ENCODE data around the gene MKI67.
"Not testable (repeated sequence)": the region's sequence is repeated elsewhere in the genome, so short reads cannot be mapped to it uniquely, and the experiment has no call there.

The MKI67 gene

DNA sequence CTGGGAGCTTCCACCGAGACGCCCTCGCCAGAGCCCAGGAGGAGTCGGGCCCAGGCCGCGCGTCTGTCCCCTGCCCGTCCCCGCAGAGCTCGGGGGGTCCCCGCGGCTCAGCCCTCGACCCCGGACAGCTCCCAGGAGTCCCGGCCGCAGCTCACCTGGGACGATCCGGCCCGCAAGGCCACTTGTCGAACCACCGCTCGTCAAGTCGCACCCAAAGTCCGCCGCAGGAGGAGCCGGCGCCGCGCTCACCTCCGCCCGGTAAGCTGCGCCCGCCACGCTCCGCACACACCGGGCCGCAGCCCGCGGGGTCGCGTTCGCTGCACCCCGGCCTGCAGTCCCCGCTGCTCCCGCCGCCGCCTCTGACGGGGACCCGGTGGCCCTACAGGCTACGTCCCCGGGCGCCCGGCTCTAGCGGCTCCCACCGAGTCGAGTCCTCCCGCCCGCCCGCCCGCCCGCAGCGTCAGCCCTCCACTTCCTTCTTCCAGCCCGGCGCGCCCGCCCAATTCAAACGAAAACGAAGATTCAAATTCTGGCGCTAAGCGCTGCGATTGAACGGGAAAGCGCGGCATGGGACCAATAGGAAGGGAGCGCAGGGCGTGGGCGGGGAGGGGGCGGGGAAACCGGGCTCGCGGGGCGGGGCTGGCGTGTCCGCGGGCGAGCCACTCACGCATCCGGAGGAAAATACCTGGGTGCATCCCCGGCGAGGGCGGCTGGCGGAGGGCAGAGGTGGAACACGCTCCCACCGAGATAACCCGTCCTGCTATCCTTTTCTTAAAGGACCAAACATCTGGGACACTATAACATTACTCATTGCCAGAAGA is at the start of gene MKI67:
Gene MKI67 (minus strand): TSS at position 480 of the 821 bp plus-strand sequence. CDS start 756 bp downstream, outside the sequence.
- peak; percentile 79 for DNase-seq

DNA sequence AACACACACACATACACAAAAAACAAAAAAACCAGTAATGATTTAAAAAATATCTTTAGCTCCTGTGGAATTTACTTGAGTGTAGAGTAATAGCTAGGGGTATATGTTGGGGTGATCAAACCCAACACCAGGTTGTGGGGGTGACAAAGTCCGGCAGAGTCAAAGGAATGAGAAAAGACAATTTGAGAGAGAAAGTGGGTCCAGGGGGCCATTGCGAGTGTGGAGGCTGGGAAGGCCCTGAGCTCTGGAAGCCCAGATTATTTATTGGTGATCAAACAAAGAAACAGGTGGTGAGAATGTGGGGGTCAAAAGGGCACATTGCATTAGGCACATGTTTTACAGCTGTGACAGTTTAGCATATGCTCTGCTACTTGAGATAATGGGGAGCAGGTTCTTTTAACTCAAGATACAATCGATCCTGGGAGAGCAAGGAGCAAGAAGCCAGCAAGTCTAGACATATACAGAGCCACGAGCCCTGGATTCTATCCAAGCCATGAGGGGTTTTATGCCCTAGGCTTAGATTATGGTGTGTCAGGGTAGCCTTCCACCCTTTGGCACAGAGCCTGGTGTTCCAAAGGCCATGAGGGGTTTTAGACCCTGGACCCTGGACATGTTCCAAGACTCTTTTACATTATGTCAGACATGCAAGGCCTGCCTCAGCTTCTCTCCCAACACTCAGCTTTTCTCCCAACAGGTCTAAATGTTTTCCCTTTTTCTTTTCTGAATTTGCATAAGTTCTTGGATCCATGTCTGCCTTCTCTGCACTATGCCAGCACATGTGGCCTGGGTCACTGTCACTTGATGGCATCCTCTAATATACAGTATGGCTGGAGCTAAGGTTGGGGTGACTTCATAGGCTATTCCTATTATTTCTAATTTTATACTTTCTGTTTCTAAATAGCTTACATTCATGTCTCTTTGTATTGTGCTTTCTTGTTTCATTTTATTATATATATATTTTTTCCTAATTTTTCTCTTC is 48.6 kb upstream of the MKI67 start:
- DNase-seq, result no peak

GRCh38 chr10:128173386-128173785 is 47.2 kb upstream of the MKI67 start:
- no peak for DNase-seq

DNA sequence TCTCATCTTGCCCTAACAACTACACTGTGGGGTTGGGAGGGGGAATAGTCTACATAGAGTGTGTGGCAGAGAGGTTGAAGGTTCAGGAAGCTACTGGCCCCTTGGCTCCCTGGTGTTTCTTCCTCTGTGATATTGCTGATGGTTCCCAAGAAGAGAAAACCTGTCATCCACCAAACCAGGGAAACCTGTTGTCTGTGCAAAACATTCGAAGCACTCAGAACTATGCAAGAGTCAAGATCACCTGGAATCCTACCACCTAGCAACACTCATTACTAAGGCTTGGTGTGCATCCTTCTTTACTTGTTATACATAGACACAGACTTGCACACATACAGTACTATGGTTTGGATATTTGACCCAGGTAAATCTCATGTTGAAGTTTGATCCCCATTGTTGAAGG is 46.5 kb upstream of the MKI67 start:
- no peak for DNase-seq

DNA sequence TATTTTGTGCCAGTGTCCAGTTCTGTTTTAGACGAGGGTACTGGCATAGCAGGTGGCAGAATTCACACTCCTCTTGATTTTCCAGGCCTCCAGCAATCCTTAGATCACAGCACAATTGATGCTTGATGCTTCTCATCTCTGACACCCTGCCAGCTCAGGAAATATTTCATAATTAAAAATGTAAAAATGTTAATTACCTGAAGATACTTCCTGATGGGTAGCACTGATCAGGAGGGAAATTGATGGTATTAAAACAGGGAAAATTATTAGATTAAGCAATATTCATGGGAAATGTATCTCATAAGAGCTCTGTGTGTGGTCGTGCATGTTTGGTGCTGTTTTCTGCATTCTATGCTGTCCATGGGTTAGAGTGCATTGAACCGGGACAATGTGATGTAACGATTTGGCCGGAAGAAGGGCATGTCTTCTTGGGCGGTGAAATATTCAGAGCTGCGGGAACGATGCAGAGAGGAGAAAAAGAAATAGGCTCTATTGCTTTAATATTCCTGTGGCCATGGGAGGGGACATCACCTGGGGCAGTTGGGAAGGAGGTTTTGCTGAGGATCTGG is 43.7 kb upstream of the MKI67 start:
- no peak for DNase-seq

GRCh38 chr10:128167926-128168520 is 41.8 kb upstream of the MKI67 start:
- no peak for DNase-seq

DNA sequence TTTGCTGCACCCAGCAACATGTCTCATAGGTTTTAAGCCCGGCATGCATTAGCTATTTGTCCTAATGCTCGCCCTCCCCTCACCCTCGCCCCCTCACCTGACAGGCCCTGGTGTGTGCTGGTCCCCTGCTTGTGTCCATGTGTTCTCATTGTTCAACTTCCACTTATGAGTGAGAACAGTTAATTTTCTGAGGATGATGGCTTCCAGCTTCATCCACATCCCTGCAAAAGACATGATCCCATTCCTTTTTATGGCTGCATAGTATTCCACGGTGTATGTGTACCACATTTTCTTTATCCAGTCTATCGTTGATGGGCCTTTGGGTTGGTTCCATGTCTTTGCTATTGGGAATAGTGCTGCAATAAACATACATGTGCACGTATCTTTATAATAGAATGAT is 40.9 kb upstream of the MKI67 start:
- DNase-seq, result not testable (repeated sequence)

- no peak for DNase-seq
These were observed 39.9 kb upstream of the MKI67 start for GRCh38 chr10:128166151-128166550.

DNA sequence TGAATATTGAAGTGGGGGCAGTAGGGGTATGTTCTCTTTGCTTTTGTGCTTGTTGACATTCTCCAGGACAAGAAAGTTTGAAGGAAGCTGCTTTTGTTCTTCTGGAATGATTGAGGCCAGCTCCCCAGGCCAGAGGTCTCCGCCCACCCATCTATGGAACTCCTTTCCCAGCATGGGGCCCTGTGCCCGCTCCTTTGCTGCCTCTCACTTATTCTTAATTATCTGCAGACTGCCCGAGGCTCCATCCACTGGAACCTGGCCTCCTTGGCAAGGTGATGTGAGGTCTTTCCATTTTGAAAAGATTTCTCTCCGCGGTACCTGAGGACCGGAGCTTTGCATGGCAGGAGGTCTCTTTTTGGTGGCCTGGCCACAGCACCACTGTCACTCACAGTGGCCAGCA is 39.3 kb upstream of the MKI67 start:
- DNase-seq, result no peak

- DNase-seq, result no peak
These were observed 37.5 kb upstream of the MKI67 start for GRCh38 chr10:128163701-128164100.

- no peak for DNase-seq
These were observed 34.8 kb upstream of the MKI67 start for GRCh38 chr10:128161031-128161430.

DNA sequence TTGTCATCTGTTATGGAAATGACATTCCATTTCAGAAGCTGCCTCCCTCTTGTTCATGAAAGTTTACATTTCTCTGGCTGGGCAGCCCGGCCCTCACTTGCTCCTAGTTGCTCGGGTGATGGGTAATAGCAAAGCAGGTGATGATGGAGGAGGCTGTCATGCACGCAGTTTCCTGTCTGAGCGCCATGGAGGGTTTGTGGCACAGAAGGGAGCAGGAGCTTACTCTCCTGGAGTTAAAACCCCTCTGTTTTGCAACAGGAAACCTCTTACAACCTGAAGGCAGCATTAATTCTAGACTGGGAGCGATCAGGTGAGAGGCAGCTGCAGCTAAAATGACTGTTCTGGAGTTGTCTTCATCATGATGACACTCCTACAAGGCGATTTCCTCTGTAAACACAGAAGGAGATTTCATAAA is 34.1 kb upstream of the MKI67 start:
- no peak for DNase-seq

- no peak for DNase-seq
These were observed 32.0 kb upstream of the MKI67 start for GRCh38 chr10:128158021-128158795.

DNA sequence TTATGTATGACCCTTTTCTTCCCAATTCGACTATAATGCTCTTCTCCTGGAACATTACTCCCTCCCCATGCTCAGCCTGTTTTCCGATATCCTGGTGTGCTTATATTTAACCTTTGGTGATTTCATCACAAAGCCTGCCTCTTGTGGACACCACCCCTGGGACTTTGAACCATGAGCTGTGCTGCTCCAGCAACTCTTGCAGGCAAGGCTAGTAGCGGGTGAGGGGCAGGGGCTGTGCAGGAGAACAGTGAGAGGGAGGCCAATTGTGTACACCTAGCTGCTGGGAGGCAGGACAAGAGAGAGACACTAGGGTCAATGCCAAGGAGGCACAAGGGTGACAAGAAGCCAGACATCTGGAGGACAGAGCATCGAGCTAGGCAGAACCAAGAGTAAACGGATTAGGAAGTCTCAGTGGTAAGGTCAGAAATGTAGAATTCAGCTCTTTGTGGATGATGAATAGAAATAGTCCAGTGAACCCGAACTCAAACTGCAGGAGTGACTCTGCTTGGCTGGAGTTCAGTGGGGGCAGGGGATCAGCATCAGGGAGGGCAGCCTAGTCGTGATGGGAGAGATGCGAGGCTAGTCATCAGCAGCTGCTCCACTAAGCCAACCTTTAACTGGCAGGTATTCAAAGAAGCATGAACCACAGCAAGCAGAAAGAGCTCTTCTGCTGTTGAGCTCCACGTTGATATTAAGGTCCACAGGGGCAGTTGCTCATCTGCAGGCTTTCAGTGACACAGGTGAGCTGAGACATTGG is 31.0 kb upstream of the MKI67 start:
- DNase-seq, result no peak

- no peak for DNase-seq
These were observed 26.7 kb upstream of the MKI67 start for GRCh38 chr10:128152741-128153580.

- DNase-seq, result no peak
These were observed 24.8 kb upstream of the MKI67 start for GRCh38 chr10:128151031-128151430.

- DNase-seq, result no peak
These were observed 24.3 kb upstream of the MKI67 start for GRCh38 chr10:128150561-128150960.

DNA sequence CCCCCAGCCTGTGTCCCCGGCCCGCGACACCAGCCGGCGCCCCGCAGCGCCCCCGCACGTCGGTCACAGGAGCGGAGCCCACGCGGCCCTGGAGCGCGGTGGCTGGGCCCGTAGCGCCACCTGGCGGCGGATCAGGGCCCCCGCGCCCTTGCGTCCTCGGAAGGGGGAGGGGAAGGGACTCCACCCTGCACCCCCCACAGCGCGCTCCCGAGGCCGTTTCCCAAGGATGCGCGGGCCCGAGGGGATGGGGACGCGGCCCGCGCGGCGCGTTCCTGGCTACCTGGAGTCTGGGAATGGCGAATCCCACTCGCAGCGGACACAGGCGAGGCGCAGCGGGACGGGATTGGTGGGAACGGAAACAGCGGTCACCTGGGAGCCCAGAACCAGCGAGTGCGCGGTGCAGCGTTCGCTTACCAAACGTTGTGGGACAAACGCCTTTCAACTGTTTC is 23.8 kb upstream of the MKI67 start:
- peak; percentile 39 for DNase-seq

- DNase-seq, result no peak
These were observed 23.2 kb upstream of the MKI67 start for GRCh38 chr10:128149267-128150014.

GRCh38 chr10:128147669-128148068 is 21.4 kb upstream of the MKI67 start:
- no peak for DNase-seq
